Posterior vena cava (tissue), 2 donors: Measurements from ENCODE around the gene OR4C16. TPM values are rescaled to one million over a fixed set of nuclear protein-coding genes. Genes with fewer than 3 reads are reported as not detected.

ENCODE experiments used
- DNase-seq: peaks from one replicate; pipeline ENCODE4 v3.0.0-alpha.2; 2020; ENCODE audit warnings: low spot score
- intact Hi-C, 2 donors: fragments of 100-400 bp; cut with DNase I; formaldehyde crosslinking; loops; one replicate each; pipeline versions ENCODE4 v1.14.1 to v1.14.2; 2022 to 2023
- long read RNA-seq, 2 donors: library from polyadenylated mRNA; unstranded; transcript quantifications; one replicate each; pipeline ENCODE4 v2.0.0, GENCODE V29; 2020 to 2021
- total RNA-seq, 2 donors: library from RNA; stranded (reverse); fragmentation: NEBNext Ultra II Directional; extraction: Animal tissue kit (Norgen Biotek cat#: 25700); gene quantifications; one replicate each; pipeline ENCODE4 v1.2.1, GENCODE V29; 2021
- donor health status: DM: yes; HTN: yes; CAD: no.
- donor health status: DM: yes; HTN: yes; CAD: no.

Gene OR4C16
- not detected for total RNA-seq
- long read RNA-seq, donor 1, result 0 reads
- long read RNA-seq, donor 2, result 0 reads

GRCh38 chr11:55571828-55572227, at the start of gene OR4C16:
OR4C16 (plus strand) TSS chr11:55572128; CDS start chr11:55572128, 0 bp downstream.
- no peak for DNase-seq
- intact Hi-C loops, result no loop called here

GRCh38 chr11:55554169-55554568, 17.8 kb upstream of the OR4C16 start, which contains the start of gene OR4C15:
OR4C15 (plus strand) TSS chr11:55554469; CDS start chr11:55554469, 0 bp downstream.
- DNase-seq, result no peak
- intact Hi-C loops, result no loop called here

GRCh38 chr11:55572548-55572947, 620 bp downstream of the OR4C16 start:
- intact Hi-C loops, result no loop called here

GRCh38 chr11:55607545-55607944, 35.6 kb downstream of the OR4C16 start, which contains the start of gene OR4C11:
OR4C11 (minus strand) TSS chr11:55607645; CDS start chr11:55604373, 3,272 bp downstream.
- DNase-seq, result no peak
- intact Hi-C loops, result no loop called here

More at GRCh38 chr11:55572548-55572947, 620 bp downstream of the OR4C16 start:
- no peak for DNase-seq

Other genes starting within 250 kb of the OR4C16 start
- gene OR4A16, start 228.9 kb upstream of the OR4C16 start, total RNA-seq, result not detected
- gene OR4A15, start 204.2 kb upstream of the OR4C16 start, total RNA-seq, result not detected
- not detected for gene OR4C15, start 17.7 kb upstream of the OR4C16 start, total RNA-seq
- not detected for gene OR4C11, start 35.5 kb downstream of the OR4C16 start, total RNA-seq
- gene OR4P4, start 63.0 kb downstream of the OR4C16 start, total RNA-seq, result not detected
- gene OR4S2, start 76.2 kb downstream of the OR4C16 start, total RNA-seq, result not detected
- not detected for gene OR4C6, start 90.1 kb downstream of the OR4C16 start, total RNA-seq
- gene OR5D13, start 201.3 kb downstream of the OR4C16 start, total RNA-seq, result not detected
- gene OR5D14, start 223.4 kb downstream of the OR4C16 start, total RNA-seq, result not detected
- gene OR5L1, start 239.2 kb downstream of the OR4C16 start, total RNA-seq, result not detected
- gene OR5D18, start 247.5 kb downstream of the OR4C16 start, total RNA-seq, result not detected